ENCODE results near the gene DLG1. TPM values are rescaled to one million over a fixed set of nuclear protein-coding genes. Genes with fewer than 3 reads are reported as not detected.

DLG1 gene
- total and polyA plus RNA-seq, 9 of the 15 experiments (the other 6 are each of a cell fraction or from before 2014, with no cell fraction given), result 9.4 to 63.5 (median 43.6) TPM

- no peak for ATAC-seq
- Histone ChIP-seq H2AFZ (ENCODE audit: low read depth, low read length) (no peak overlapping the region), H3K79me2 (ENCODE audit: control insufficient read depth, insufficient read depth, low read length) (peaks cover 23% of the 10 kb centered on the region), H4K20me1 (replicated peaks; ENCODE audit: control insufficient read depth, insufficient read depth, low read length) (no peaks in the 10 kb centered on the region), H3K9me1 (ENCODE audit: control insufficient read depth, insufficient read depth, low read length) (no peaks in the 10 kb centered on the region), H3K27ac (ENCODE audit: extremely low read depth, low read depth, low read length) (no peak overlapping the region), H3K27me3 (ENCODE audit: control insufficient read depth in 2 of 2, insufficient read depth in 2 of 2, low read length in 2 of 2) (no peaks in the 10 kb centered on the region), H3K9ac (ENCODE audit: insufficient read depth in 1 of 2, low read depth in 2 of 2, low read length in 2 of 2) (no peak overlapping the region), H3K4me1 (replicated peaks in 1 of 2; ENCODE audit: control insufficient read depth in 2 of 2, insufficient read depth in 2 of 2, low read length in 2 of 2) (no peaks in the 10 kb centered on the region), H3K4me2 (ENCODE audit: insufficient read depth, low read length) (no peak overlapping the region), H3K36me3 (ENCODE audit: control insufficient read depth, insufficient read depth, low read length) (no peaks in the 10 kb centered on the region; the same call in 1 of the 3 replicates), H3K4me3 (no peak overlapping the region), H3K9me3 (replicated peaks; ENCODE audit: control insufficient read depth, insufficient read depth, low read depth, low read length) (no peaks in the 10 kb centered on the region)
- POLR2A ChIA-PET, result interaction anchor here (1.1 kb wide), 1 partner anchor 11 kb away, joined by 3 read pairs; no protein-coding TSS in a partner anchor
- CTCF ChIA-PET (ENCODE audit: low intra/inter-chr PET ratio), result no interaction called here
- FAIRE-seq, result peak; percentile 42
- no TSS peak for BruUV-seq (replicated peaks)
- in situ Hi-C loops (cut with MboI) (no loop called here), intact Hi-C loops (cut with micrococcal nuclease) (no loop called here)
- TF ChIP-seq SMAD1 (IDR thresholded peaks at IDR 0.05; ENCODE audit: low read depth, low read length, partially characterized antibody), result no peak
- peak; percentile 65 for TF ChIP-seq FOSL1 (tag; conservative IDR thresholded peaks at IDR 0.05)
- DNase-seq (ENCODE audit: extremely low read depth in 1 of 4, low spot score in 3 of 4), result no peak
- 0% methylated on average over 1 of the region's 1 CpG for WGBS (ENCODE audit: insufficient coverage, low coverage, missing lambda C conversion rate)
These were observed 126.8 kb downstream of the DLG1 start for GRCh38 chr3:197171481-197172067.

GRCh38 chr3:197169028-197169427, 129.4 kb downstream of the DLG1 start:
- Histone ChIP-seq H3K9ac (ENCODE audit: insufficient read depth in 1 of 2, low read depth in 2 of 2, low read length in 2 of 2) (no peak overlapping the region), H3K27ac (ENCODE audit: extremely low read depth, low read depth, low read length) (no peak overlapping the region), H3K4me2 (ENCODE audit: insufficient read depth, low read length) (no peak overlapping the region), H3K9me3 (replicated peaks; ENCODE audit: control insufficient read depth, insufficient read depth, low read depth, low read length) (no peaks in the 10 kb centered on the region), H3K79me2 (ENCODE audit: control insufficient read depth, insufficient read depth, low read length) (peaks cover 24% of the 10 kb centered on the region), H3K27me3 (ENCODE audit: control insufficient read depth in 2 of 2, insufficient read depth in 2 of 2, low read length in 2 of 2) (no peaks in the 10 kb centered on the region), H3K36me3 (ENCODE audit: control insufficient read depth, insufficient read depth, low read length) (no peaks in the 10 kb centered on the region; the same call in 2 of the 3 replicates), H3K9me1 (ENCODE audit: control insufficient read depth, insufficient read depth, low read length) (no peaks in the 10 kb centered on the region), H4K20me1 (replicated peaks; ENCODE audit: control insufficient read depth, insufficient read depth, low read length) (no peaks in the 10 kb centered on the region), H2AFZ (ENCODE audit: low read depth, low read length) (no peak overlapping the region), H3K4me1 (replicated peaks in 1 of 2; ENCODE audit: control insufficient read depth in 2 of 2, insufficient read depth in 2 of 2, low read length in 2 of 2) (no peaks in the 10 kb centered on the region), H3K4me3 (no peak overlapping the region)
- POLR2A ChIA-PET, result no interaction called here
- CTCF ChIA-PET (ENCODE audit: low intra/inter-chr PET ratio), result no interaction called here
- FAIRE-seq (no peak), DNase-seq (ENCODE audit: extremely low read depth in 1 of 4, low spot score in 3 of 4) (no peak), ATAC-seq (no peak)
- intact Hi-C loops (cut with micrococcal nuclease), result no loop called here
- no TSS peak for BruUV-seq (replicated peaks)
- in situ Hi-C loops (cut with MboI), result no loop called here
- WGBS (ENCODE audit: insufficient coverage, low coverage, missing lambda C conversion rate), result 94% methylated on average over 1 of the region's 1 CpG
- no peak for TF ChIP-seq GABPA (tag; conservative IDR thresholded peaks at IDR 0.05; ENCODE audit: low read depth)
- no peak for TF ChIP-seq ZFP1 (CRISPR knock-in tag; IDR thresholded peaks at IDR 0.05)
- TF ChIP-seq THRA (IDR thresholded peaks at IDR 0.05), result no peak
- TF ChIP-seq TAF7 (tag; IDR thresholded peaks at IDR 0.05), result no peak
- no peak for TF ChIP-seq HES1 (IDR thresholded peaks at IDR 0.05; ENCODE audit: low read depth)
- TF ChIP-seq RBM34 (IDR thresholded peaks at IDR 0.05; ENCODE audit: borderline replicate concordance, insufficient read depth, low read length), result no peak
- no peak for TF ChIP-seq ZNF589 (CRISPR knock-in tag; IDR thresholded peaks at IDR 0.05; ENCODE audit: low read depth)
